HEK293T (cell line): ENCODE data around the gene NHLRC2.

Source experiments
- ARNT ChIP-seq: fragments of 450-650 bp; IDR thresholded peaks from 2 replicates; pipeline ENCODE4 v1.6.1; 2017; ENCODE audit warnings: mild to moderate bottlenecking
- BHLHE40 ChIP-seq: fragments of 450-650 bp; IDR thresholded peaks from 2 replicates; pipeline ENCODE4 v1.6.1; 2016; ENCODE audit warnings: mild to moderate bottlenecking, moderate library complexity, borderline replicate concordance
- ELF4 ChIP-seq: fragments of 450-650 bp; IDR thresholded peaks from 2 replicates; pipeline ENCODE4 v1.6.1; 2017; ENCODE audit warnings: antibody characterized with exemption
- FOXA1 ChIP-seq: fragments of 450-650 bp; IDR thresholded peaks from 2 replicates; pipeline ENCODE4 v1.6.1; 2016; ENCODE audit warnings: mild to moderate bottlenecking
- FOXM1 ChIP-seq: fragments of 450-650 bp; IDR thresholded peaks from 2 replicates; pipeline ENCODE4 v1.6.1; 2017; ENCODE audit warnings: mild to moderate bottlenecking, borderline replicate concordance
- HDGF ChIP-seq: fragments of 450-650 bp; IDR thresholded peaks from 2 replicates; pipeline ENCODE4 v1.6.1; 2017; ENCODE audit warnings: antibody characterized with exemption, borderline replicate concordance
- LEF1 ChIP-seq: fragments of 450-650 bp; IDR thresholded peaks from 2 replicates; pipeline ENCODE4 v1.6.1; 2017; ENCODE audit warnings: mild to moderate bottlenecking, borderline replicate concordance
- NFRKB ChIP-seq: fragments of 450-650 bp; IDR thresholded peaks from 2 replicates; pipeline ENCODE4 v1.6.1; 2016; ENCODE audit warnings: mild to moderate bottlenecking, moderate library complexity
- SP1 ChIP-seq: fragments of 450-650 bp; IDR thresholded peaks from 2 replicates; pipeline ENCODE4 v1.6.1; 2017
- SUZ12 ChIP-seq: fragments of 450-650 bp; IDR thresholded peaks from 2 replicates; pipeline ENCODE4 v1.6.1; 2016; ENCODE audit warnings: mild to moderate bottlenecking
- TARDBP ChIP-seq: fragments of 450-650 bp; IDR thresholded peaks from 2 replicates; pipeline ENCODE4 v1.6.1; 2016
- ZNF384 ChIP-seq: fragments of 450-650 bp; IDR thresholded peaks from 2 replicates; pipeline ENCODE4 v1.6.1; 2016

DNA sequence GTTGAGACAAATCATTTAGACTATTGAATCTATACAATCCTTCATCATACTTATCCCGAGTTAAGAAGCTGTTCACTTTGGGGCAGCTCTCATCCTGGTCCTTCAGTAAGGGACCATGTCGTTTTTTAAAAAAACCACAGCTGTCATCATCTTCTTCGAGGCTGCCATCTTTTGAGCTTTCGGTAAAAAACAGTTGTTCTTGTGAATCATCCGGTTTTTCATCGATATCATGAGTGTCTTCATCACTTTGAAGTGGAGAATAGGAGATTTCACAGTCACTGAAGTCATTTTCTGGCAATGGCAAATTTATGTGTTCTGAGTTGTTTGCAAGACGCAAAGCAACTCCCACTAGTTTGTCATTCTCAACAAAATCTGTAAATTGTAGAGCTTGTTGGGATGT, 4.5 kb upstream of the NHLRC2 start:
- TF ChIP-seq ARNT (no peak), SP1 (no peak), FOXA1 (no peak), SUZ12 (no peak), BHLHE40 (no peak), LEF1 (no peak), TARDBP (no peak), FOXM1 (no peak), NFRKB (no peak), HDGF (no peak), ELF4 (no peak), ZNF384 (no peak)
